GF-D8 (cell line): Measurements from ENCODE around the gene KCNAB1.

Experiments
- DNase-seq: peaks from one replicate; lab custom pipeline; 2025; lab: John Stamatoyannopoulos, UW

KCNAB1 gene

DNA sequence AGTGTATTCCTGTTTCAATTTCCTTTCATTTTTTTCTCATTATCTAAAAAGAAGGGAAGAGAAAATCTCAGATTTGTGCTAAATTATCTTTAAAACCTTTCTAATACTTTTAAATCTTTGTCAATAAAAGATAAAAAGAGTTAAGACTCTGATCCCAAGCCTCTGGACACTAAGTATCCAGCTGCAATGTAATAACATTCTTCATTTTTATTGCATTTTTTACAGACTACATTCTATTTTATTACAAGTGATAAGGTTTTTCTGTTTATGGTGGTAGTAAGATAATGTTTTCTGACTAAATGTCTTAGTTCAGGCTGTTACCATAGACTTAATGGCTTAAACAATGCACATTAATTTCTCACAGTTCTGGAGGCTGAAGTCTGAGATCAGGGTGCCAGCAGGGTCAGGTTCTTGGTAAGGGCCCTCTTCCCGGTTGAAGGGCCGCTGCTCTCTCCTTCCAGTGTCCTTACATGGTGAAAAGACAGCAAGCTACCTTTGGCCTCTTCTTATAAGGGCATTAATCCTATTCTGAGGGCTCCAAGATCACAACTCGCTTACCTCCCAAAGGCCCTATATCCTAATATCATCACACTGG lies 19.7 kb downstream of the KCNAB1 start:
- DNase-seq: no peak

DNA sequence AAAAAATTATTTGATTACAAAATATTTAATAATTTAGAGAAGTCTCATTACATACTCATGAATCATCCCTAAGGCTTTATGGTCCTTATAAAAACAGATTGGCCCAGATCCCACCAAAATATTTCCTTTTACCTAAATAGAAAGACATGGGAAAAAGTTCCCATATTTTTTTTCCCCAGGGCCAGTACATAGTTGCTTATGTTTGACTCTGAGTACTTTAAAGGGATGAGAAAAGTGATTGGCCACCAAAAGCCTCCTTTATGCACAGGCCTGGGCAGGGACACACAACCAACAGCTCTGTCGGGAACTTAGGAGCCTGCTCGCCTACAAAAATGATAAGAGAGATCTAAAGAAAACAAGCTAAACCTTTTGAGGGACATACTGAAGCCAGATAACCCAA lies 22.3 kb downstream of the KCNAB1 start:
- DNase-seq: no peak

- DNase-seq: no peak
These were observed 22.8 kb downstream of the KCNAB1 start for GRCh38 chr3:156143136-156143535.

DNA sequence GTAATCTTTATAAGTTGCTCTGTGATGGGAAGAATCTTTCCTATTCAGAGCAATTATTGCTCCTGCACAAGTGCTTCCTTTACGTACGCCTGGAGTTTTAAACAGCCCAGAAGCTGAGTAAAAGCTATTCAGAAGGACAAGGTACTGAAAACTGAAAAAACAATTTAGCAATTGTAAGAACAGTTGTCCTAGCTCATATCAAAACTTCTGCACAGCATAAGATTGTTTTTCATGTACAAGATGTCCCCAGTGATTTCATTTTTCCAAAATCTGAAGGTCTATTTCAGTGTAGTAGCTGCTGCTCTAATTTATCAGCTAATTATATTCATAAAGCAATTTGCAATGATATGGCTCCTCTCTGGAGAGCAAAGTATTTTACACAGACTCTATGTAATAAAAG lies 23.7 kb downstream of the KCNAB1 start:
- no peak for DNase-seq

DNA sequence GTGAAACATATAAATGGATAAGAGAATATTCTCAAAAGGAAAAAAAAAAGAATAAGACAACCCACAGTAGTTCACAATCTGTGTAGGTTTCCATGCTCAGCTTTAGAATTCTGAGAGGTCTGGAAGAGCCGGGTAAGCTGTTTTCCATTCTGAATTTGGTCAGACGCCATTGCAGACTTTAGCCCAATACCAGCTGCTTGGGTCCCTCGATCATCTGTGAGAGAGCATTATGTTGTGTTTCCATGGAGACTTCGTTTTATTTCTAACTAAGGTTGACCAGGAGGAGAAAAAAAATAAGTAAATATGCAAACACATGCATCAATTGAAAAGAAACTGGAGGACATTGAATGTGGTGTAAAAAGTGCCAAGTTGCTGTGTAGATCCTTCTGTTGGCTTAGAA lies 25.5 kb downstream of the KCNAB1 start:
- no peak for DNase-seq

DNA sequence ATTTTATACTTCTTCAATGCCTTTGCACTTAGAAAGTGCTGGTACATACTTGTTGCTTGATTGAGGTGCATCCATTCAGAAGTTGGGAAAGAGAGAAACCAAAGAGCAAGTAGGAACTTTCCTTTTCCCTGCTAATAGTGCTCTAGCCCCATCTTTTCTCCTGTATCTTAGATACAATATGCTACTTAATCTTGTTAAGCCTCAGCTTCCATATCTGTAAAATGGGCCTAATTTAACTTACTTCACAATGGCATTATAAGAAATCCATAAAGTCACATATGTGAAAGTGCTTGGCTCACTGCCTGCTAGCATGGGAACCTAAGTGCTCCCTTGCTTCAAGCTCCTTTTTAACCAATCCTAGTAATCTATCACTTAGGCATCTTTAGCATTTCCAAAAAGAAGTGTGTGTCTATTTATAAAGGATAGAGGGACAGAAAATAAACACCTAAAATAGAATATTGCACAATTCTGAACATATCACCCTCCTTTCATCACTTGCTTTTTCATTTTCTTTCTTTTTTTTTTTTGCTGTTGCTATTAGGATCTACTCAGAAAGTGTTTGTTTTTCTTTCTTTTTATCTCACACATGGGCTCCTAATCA lies 28.1 kb downstream of the KCNAB1 start:
- DNase-seq: no peak

DNA sequence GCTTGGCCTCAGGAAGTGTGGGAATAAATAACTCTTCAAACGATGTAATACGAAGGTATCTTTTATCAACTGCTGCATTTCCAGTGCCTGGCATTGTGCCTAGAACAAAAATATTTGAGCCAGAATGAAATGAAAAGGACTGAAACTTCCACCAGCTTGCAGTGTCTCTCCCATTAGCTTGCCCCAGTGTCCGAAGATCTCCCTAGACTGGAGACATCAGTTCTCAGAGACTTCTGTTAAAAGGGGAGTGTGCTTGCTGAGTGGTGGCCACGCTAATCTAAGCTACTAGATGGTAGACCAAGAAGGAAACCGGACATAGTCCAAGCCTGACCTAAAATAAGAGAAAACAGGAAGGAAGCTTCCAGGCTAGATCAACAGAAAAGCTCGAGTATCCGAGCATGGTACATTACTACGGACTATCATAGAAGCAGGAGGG lies 28.6 kb downstream of the KCNAB1 start:
- no peak for DNase-seq

DNA sequence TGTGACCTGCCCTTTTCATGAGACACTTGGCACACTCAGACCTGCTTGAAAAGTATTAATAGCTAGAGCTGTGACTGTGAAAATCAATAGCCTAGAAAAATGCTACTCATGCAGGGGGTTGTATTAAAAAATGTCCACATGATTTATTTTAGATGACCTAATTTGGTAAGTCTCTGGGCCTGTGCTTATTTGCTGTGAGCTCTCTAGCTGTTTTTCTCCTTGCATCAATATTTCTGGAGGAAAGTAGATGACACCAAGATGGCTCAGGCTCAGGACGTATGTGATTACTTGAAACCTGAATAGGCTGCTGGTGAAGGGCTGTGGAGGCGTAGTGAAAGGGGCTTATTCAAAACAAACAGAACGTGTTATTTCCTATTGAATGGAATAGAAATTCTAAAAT lies 29.5 kb downstream of the KCNAB1 start:
- DNase-seq: no peak

DNA sequence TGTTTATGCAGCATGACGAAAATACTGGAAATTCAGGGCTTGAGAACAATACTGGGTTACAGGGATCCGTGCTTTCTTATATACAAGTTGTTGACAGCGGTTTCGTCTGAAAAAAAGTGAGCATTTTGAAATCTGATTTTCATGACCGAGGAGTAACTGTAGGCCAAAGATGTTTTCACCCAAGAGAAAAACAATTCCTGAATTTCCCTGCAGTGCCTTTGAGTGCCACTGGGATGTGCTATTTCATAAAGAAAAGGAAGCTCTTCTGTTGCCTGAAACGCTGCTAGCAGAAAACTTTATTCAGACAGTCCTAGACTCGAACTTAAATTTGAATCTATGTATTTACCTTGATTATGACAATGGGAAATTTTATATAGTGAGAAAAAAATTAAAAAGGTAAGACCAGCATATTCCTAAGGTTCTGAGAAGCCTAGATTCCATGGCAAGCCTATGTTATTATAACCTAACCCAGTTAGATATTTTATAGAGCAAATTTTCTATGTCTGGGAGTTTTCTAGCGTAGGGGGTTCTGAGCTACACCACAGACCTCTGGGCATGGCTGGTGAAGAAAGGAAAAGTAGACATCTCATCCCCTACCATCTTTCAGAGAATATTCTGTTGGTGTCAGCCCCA lies 30.2 kb downstream of the KCNAB1 start:
- no peak for DNase-seq

DNA sequence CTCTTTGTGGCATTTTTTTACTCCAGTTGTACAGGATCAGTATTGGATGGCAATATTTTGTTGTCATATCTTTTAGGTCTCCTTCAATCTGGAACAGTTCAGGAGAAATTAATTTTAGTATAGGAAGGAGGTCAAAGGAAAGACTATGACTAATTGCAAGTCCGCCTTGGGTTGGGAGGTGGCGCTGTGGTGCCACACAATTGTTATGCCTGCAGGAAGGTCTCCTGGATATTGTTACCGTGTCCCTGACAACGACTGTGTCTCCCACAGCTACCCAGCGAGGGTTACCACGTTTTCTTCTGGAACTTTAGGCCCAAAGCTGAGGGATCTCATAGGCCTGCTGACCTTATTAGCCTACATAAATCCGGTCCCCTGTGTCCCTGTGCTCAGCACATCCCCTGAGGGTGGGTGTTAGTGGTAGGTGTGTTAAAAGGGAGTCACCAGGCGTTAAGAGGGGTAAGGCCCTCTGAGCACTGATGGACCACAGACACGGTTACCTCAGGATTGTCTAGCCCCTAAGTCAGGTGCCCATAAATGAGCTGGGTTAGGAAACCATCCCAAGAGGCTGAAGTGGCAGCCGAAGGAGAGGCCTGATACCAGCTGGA lies 31.5 kb downstream of the KCNAB1 start:
- DNase-seq: no peak

DNA sequence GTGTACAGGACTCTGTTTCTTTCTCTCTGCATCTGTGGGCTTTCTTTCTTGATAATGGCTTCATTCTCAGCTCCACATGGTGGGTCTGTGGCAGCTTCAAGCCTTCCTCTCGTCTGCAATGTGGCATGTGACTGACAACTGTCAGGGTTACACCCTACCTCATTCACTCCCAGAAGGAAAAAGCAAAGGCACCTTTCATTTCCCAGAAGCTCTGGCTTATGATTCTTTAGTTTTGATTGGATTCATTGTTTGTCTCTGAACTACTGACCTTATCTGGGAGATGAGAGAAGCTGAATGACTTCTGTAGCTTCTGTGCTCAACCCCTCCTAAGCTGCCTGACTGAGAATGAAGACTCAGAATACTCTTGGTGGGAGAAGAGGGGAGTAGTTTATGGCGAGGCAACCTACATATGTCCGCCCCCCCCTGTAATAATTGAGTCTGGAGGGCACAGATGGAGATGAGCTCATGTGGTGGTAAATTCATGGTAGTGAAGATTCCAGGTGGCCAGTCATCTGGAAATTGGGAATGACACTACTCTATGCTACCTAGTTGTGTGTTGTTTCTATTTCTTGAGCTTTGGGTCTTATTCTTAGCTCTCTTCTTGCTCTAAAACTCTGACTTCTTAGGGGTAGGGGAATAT lies 38.4 kb downstream of the KCNAB1 start:
- no peak for DNase-seq

GRCh38 chr3:156160647-156161046 lies 40.3 kb downstream of the KCNAB1 start:
- no peak for DNase-seq

- DNase-seq: no peak
These were observed 40.8 kb downstream of the KCNAB1 start for GRCh38 chr3:156161172-156161571.

DNA sequence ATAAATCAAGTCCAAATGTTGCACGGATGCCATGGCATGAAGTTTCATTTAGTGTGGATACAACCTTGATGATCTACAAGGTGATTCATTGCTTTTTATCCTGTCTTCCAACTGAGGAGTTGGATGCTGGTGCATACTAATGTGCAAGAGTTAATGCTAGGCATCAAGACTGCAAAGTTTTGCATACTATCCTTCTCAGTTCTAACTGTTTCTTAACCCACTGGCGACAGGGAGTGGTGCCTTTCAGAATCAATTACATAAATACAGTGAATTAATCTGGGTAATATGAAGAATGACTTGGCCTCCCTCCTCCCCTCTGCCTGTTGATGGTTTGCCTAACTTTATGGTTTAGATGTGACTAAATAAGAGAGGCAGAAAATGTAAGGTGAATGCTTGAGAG lies 43.5 kb downstream of the KCNAB1 start:
- DNase-seq: no peak

DNA sequence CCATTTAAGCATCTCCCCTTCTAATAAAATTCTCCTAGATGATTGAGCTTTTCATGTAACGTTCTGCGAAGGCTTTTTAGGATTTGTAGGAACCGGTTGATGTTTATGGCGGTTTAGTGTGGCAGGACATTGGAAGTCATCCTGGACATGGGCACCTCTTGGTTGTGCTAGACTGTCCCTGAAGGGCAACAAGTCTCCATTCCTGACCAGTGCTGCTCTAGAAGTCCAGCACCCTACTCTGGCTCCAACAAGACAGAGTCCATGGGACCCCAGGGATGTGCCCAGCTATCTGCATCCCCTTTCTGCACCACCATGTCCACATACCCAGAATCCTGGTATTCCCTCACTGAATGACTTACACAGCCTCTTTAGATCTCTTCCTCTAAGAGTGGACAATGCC lies 46.4 kb downstream of the KCNAB1 start:
- DNase-seq: no peak

DNA sequence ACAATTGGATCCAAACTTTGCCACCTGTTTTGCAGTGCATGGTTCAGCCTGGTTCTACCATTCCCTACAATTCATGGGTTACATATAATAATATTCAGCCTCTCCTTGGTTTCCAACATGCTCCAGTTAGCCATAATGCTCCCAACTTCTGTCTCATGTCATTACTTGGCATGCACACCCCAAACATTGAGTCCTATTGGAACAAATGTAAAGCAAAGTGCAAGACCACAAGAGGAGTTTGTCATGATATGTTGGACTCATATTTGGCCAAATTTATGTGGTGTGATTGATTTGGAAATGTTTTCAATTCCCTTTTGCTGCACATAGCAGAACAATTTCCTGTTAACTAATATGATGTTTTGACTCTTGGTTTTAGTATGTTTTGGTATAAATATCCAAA lies 50.2 kb downstream of the KCNAB1 start:
- DNase-seq: no peak

DNA sequence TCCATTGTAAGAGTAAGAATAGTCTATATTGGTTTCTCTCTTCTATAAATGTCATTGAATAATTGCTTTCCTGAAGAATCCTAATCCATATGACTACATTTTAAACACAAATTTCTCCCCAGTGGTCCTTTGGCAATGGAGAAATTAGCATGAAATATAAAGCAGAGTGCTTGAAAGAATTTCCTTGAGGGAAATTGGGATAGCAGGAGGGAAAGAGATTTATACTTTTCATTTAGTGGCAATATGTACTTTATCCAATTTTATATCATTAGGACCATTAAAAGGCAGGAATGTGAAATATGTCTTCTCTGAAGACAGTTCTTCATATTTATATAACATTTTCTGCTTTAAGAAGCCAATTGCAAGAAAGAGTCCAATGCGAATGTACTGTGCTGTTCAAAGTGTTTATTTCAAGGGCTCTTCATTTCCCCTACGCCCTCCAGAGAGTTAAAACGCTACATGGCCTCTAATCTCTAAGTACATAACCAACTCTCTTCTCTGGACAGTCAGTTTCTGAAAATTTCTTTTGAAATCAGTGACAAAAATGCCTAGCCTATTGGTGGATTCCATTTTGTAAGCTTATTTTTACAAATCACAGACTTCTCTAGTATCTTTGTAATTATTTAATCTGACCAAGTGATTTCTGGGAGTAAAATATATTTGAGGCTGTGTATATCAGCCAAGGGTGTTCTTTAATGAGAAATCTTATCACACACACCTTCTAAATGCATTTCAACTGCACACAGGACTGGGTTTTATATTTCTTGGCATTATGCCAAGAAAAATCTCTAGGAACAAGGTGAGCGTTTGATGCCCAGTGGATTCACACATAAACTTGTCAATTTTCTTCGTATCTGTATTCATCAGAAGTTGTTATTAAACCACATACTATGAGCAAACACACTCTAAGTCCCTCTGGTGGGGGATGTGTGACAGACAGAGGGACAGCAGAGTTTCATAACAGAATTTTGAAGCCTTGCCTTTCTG lies 51.2 kb downstream of the KCNAB1 start:
- no peak for DNase-seq

- no peak for DNase-seq
These were observed 52.2 kb downstream of the KCNAB1 start for GRCh38 chr3:156172536-156172935.

DNA sequence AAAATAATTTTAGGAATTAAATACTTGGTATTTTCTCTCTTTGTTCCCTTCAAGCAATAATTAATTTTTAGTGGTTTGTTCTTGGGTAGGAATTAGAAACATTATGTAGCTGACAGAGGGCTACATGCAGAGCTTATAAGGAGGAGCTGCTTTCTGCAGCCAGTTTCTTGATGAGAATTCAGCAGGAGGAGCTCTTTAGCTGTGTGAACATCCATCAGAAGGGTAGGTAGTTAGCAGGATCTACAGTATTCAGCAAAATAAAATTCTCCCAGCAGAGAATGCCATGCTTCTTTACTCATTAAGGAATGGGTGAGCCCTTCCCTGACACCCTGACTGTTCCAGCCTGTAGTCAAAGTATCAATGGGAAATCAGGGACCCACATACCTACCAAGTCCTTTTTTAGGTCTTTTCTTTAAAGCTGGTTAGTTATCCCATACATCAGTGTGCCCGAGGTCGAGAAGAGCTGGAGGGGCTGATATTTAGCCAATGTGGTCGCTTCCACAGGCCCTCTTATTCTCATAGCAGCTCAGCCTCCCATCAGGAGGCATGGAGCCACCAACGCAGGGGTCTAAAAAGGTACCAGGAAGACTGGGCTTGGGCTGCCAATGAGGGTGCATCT lies 54.0 kb downstream of the KCNAB1 start:
- no peak for DNase-seq

DNA sequence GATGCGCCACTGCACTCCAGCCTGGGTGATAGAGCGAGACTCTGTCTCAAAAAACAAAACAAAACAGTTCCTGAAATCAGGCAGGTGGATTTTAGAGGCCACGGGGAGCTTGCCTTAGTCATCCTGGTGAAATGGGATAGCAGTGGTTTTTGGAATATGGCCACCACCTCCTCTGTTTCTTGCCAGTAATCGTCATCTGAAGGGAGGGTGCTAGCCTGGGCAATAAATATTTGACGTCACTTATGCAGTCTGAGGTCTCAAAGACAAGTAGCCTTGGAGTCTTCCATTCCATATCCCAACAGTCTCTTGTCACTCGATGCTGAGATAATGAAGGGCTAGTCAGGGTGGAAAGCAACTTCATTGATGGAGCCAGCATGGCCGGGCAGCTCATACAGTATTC lies 55.2 kb downstream of the KCNAB1 start:
- DNase-seq: no peak

DNA sequence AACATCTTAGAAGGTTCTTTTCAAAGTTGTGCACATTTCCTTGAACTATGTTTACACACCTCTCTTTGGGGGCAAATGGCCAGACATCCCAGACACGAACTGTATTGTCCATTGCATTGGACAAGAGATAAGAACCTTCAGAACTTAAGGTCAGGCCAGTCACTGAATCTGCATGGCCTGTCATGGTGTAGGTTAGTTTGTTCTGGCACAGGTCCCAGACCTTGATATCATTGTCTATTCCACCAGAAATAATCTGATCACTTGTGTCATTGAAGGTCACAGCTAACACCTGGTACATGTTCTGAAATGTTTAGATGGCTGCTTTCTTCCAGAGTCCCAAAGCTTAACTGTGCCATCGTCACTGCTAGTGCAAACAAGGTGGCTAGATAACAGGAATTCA lies 55.7 kb downstream of the KCNAB1 start:
- no peak for DNase-seq
